Prostate gland (tissue), 2 donors: ENCODE results near the gene FAM78A.

Source experiments
- CTCF ChIP-seq, 4 experiments: fragments of 200-600 bp in 2 of 4; fragments of 450-650 bp in 2 of 4; sonication (generic) in 2 of 4; IDR thresholded peaks; 1 replicate in 3 of 4; 2 replicates in 1 of 4; pipeline ENCODE4 v1.5.1; 2016 to 2019; ENCODE audit warnings: antibody characterized with exemption in 4 of 4, mild to moderate bottlenecking in 2 of 4, moderate library complexity in 2 of 4
- POLR2AphosphoS5 ChIP-seq: sonication (generic); formaldehyde crosslinking; IDR thresholded peaks from one replicate; pipeline ENCODE4 v1.6.1; 2017; ENCODE audit warnings: antibody characterized with exemption

- TF ChIP-seq POLR2AphosphoS5 (no peak), CTCF (IDR thresholded peaks at IDR 0.05) (no peak)
These were observed 13.8 kb downstream of the FAM78A start for GRCh38 chr9:131262327-131263032.
